GM19240 (cell line): ENCODE data around the gene SLC22A12.

Source experiments
- DNase-seq: peaks from one replicate; pipeline ENCODE4 v3.0.0; 2011; ENCODE audit warnings: low spot score; ENCODE audit not compliant: insufficient read length

SLC22A12 gene

DNA sequence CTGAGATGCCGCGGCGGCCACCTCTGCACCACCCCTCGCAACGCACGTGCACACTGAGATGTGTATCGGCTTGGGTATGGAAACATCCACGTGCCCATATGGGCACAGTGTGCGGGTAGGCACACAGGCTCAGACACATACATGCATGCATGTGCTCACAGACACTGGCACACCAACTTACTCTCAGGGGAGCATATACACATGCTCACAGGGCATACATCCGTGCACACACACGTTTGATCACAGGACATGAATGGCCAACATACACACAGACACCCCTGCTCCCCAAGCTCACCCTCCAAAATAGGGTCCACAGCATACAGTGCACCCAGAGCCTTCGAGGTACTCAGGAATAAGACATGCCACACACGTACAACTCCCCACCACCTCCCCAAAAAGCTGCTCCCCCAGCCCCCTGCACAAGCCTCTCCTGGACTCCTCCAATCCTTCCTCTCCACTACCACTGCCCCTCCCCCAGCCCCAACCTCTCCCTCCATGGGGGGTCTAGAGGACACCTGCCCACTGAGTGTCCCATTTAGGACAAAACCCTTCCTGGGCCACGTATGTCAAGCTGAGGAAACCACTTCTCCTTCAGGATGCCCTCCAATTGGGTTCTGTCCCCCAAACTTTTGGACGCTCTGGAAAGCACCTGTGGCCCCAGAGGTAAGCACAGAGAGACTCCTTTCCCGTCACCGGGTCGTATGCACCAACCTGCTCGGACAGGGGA is 53.1 kb downstream of the SLC22A12 start:
- DNase-seq = no peak

DNA sequence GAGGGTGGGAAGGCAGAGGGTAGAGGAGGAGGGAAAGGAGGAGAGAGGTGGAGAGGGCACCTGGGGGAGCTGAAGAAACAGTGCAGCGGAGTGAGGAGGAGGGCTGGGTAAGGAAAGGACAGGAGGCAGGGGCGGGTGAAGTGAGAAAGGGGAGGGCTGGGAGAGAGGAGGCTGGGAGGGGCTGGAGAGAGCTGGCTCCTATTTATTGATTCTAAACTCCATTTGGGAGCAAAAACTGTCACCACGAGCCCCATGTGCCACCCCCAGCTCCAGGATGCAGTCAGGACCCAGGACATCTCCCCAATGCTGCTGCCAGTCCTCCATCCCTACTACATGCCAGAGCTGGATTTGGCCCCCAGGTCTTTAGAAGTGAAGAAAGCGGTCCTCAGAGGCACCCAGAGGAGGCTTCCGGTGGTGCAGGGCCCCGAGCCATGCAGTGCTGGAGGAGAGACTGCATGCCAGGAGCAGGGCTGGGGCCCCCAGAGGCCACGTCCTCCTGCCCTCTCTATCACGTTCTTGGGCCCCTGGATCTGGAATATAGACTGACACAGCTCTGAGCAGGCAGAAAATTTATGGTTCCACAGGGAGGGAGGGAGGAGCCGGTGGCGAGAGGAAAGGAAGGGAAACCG is 53.7 kb downstream of the SLC22A12 start:
- no peak for DNase-seq

DNA sequence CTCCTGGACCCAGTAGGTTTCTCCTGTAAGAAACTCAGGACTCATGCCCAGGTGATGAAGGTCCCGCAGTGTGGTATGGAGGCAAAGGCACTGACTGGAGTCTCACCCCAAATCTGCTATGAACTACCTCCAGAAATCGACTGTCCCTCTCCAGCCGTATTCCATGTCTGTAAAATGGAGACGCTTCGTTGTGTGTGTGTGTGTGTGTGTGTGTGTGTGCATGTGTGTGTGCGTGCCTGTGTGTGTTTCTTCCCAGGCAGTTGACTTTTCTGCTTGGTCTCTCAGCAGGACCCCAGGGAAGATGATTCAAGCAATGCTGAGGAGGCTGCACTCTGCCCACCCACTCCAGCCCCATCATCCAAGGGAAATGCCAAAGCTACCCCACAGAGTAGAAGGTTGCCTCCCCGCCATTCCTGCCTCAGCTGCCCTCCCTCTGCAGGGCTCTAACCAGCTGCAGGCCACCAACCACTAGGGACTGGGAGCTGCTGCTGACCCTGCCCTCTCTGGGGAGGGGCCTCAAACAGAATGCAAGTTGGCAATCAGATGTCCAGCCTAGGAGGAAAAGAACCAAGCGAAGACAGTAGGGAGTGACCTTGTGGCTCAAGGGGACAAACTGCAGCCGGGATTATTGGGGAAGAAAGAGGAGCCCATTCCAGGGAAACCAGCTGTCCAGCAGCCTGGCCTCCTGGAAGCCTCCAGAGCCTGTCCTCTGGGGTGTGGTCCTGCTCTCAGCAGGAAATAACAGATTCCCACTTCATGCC is 56.2 kb downstream of the SLC22A12 start:
- DNase-seq = no peak

DNA sequence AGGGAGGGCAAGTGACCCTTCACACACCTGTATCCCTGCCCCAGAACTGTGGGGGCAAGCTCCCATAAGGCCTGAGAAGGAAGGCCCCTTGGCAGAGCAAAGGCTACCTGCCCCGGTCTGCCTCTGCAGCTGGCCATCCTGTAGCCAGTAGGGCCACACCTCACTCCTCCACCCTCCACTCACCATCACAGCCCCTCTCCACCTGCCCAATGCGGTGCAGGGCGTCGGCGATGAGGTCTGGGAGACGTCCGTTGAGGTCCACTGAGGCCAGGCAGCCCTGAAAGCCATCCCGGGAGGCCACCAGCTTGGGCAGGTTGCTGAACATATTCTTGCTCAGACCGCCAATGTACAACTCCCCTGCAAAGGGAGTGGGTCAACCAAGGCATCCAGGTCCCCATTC is 57.5 kb downstream of the SLC22A12 start:
- DNase-seq = no peak

DNA sequence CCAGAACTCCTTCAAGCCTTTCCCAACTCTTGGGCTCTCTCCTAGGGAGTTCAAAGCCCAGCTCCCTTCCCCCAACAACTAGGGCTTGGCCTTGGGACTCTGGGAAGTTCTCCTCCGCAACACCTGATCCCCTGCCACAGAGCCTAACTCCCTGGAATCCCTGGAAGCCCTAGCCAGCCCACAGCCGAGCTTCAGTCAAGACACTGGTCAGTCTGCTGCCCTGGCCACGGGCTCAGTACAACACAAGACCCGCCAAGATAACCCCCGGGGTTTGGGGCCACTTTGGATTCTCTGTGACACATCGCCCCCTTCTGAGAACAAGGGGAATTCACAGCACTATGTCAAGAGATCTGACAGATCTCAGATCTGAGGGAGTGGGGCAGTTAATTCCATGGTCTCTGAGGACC is 58.3 kb downstream of the SLC22A12 start:
- DNase-seq = no peak

DNA sequence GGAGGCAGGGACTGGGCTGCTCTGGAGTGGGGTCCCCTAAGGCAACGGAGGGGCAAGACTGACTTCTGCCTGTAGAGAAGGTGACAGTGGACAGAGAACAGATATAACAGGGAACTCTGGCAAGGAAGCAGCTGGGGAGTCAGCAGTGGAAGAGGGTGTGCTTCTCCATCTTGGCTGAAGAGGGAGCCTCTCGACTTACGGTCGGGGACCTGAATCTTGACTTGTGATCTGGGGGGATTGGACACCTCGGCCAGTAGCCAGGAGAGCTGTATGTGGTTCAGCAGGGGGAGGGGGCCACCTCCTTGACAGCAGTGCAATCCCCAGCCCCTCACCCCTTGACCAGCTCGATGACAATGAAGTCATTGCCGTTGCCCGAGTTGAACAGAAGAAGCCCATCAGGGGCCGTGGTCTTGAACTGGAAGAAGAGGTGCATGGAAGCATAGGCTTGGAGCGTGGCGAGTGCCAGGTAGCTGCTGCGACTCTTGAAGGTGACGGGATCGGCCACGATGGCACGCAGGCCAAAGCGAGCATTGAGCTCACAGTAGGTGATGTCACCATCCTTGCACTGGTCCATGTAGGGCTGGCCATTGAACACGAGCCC is 60.0 kb downstream of the SLC22A12 start:
- DNase-seq = peak; percentile 37
